Esophagus squamous epithelium (tissue), 4 donors: Measurements from ENCODE around the gene DMBX1.

ENCODE experiments used
- CTCF ChIP-seq, 6 experiments: fragments of 450-650 bp in 4 of 6; fragments of 200-600 bp in 2 of 6; sonication (generic) in 2 of 6; IDR thresholded peaks; one replicate each; pipeline ENCODE4 v1.5.1; 2016 to 2019; ENCODE audit warnings: antibody characterized with exemption in 6 of 6, mild to moderate bottlenecking in 4 of 6, moderate library complexity in 4 of 6
- POLR2A ChIP-seq, 4 donors: fragments of 450-650 bp; IDR thresholded peaks; one replicate each; pipeline ENCODE4 v1.6.1; 2017; ENCODE audit warnings: antibody characterized with exemption in 4 of 4, mild to moderate bottlenecking in 4 of 4, moderate library complexity in 3 of 4

GRCh38 chr1:46493316-46494032 lies 3.8 kb downstream of the DMBX1 start:
- TF ChIP-seq CTCF (IDR thresholded peaks at IDR 0.05) (no peak), POLR2A (IDR thresholded peaks at IDR 0.05) (no peak)
